ENCODE results near the gene ZNF784. TPM values are rescaled to one million over a fixed set of nuclear protein-coding genes. Genes with fewer than 3 reads are reported as not detected.

Gene ZNF784
- total RNA-seq, 3 donors from 2014 or later (not counting 1 experiment from before 2014, with no cell fraction given), result 6.4 to 7.9 (median 7.1) TPM

GRCh38 chr19:55603115-55603514, 21.3 kb downstream of the ZNF784 start:
- H3K36me3 Mint-ChIP-seq, result no peaks in the 10 kb centered on the region
- no peaks in the 10 kb centered on the region for H3K27me3 Mint-ChIP-seq (ENCODE audit: low read depth in 2 of 2)
- intact Hi-C loops (cut with micrococcal nuclease), result no loop called here
- Histone ChIP-seq H3K27ac (ENCODE audit: low read length) (no peak overlapping the region), H3K27me3 (ENCODE audit: control insufficient read depth, insufficient read depth, low read length) (no peaks in the 10 kb centered on the region), H3K4me3 (ENCODE audit: low read length) (no peak overlapping the region), H3K36me3 (ENCODE audit: control insufficient read depth, insufficient read depth, low read length) (no peaks in the 10 kb centered on the region), H3K9me3 (ENCODE audit: control insufficient read depth, insufficient read depth, low read length) (no peaks in the 10 kb centered on the region), H3K4me1 (ENCODE audit: control insufficient read depth, insufficient read depth, low read length) (peaks cover 43% of the 10 kb centered on the region)
- TF ChIP-seq CTCF (IDR thresholded peaks at IDR 0.05), result no peak
- no peaks in the 10 kb centered on the region for H3K9me3 Mint-ChIP-seq
- 96% methylated on average over 21 of the region's 21 CpGs for WGBS (ENCODE audit: insufficient coverage)
- peaks cover 53 to 68% of the 10 kb centered on the region in 2 donors for H3K4me1 Mint-ChIP-seq
- DNase-seq (no peak), ATAC-seq (no peak)
- peak overlapping the region; percentile 29 to 95 for H3K27ac Mint-ChIP-seq
- peak overlapping the region; percentile 71 for H3K4me3 Mint-ChIP-seq

GRCh38 chr19:55602104-55603001, 22.0 kb downstream of the ZNF784 start:
- peak overlapping the region in 1 of 2 donors; percentile 99 for H3K27ac Mint-ChIP-seq
- H3K36me3 Mint-ChIP-seq, result no peaks in the 10 kb centered on the region
- intact Hi-C loops (cut with micrococcal nuclease), result no loop called here
- TF ChIP-seq CTCF (IDR thresholded peaks at IDR 0.05), result no peak
- H3K27me3 Mint-ChIP-seq (ENCODE audit: low read depth in 2 of 2), result no peaks in the 10 kb centered on the region
- peaks cover 43% of the 10 kb centered on the region for H3K4me1 ChIP-seq (ENCODE audit: control insufficient read depth, insufficient read depth, low read length)
- H3K4me3 ChIP-seq (ENCODE audit: low read length), result no peak overlapping the region
- no peaks in the 10 kb centered on the region for H3K27me3 ChIP-seq (ENCODE audit: control insufficient read depth, insufficient read depth, low read length)
- no peak for DNase-seq
- no peaks in the 10 kb centered on the region for H3K9me3 ChIP-seq (ENCODE audit: control insufficient read depth, insufficient read depth, low read length)
- no peaks in the 10 kb centered on the region for H3K36me3 ChIP-seq (ENCODE audit: control insufficient read depth, insufficient read depth, low read length)
- no peak overlapping the region for H3K27ac ChIP-seq (ENCODE audit: low read length)
- ATAC-seq, result no peak
- H3K4me1 Mint-ChIP-seq, result peaks cover 46 to 63% of the 10 kb centered on the region in 2 donors
- 97% methylated on average over 60 of the region's 60 CpGs for WGBS (ENCODE audit: insufficient coverage)
- H3K9me3 Mint-ChIP-seq, result no peaks in the 10 kb centered on the region
- peak overlapping the region; percentile 47 for H3K4me3 Mint-ChIP-seq

GRCh38 chr19:55601084-55601483, 23.3 kb downstream of the ZNF784 start:
- WGBS (ENCODE audit: insufficient coverage), result 82% methylated on average over 4 of the region's 4 CpGs
- Mint-ChIP-seq H3K36me3 (no peaks in the 10 kb centered on the region), H3K4me1 (peaks cover 34 to 50% of the 10 kb centered on the region in 2 donors), H3K9me3 (no peaks in the 10 kb centered on the region), H3K27me3 (ENCODE audit: low read depth in 2 of 2) (no peaks in the 10 kb centered on the region), H3K4me3 (peak overlapping the region; percentile 96), H3K27ac (peak overlapping the region; percentile 86 to 99)
- peak overlapping the region; percentile 48 for H3K4me3 ChIP-seq (ENCODE audit: low read length)
- ATAC-seq, result no peak
- TF ChIP-seq CTCF (IDR thresholded peaks at IDR 0.05), result no peak
- peaks cover 34% of the 10 kb centered on the region for H3K4me1 ChIP-seq (ENCODE audit: control insufficient read depth, insufficient read depth, low read length)
- intact Hi-C loops (cut with micrococcal nuclease), result no loop called here
- no peaks in the 10 kb centered on the region for H3K27me3 ChIP-seq (ENCODE audit: control insufficient read depth, insufficient read depth, low read length)
- peaks cover 4% of the 10 kb centered on the region for H3K36me3 ChIP-seq (ENCODE audit: control insufficient read depth, insufficient read depth, low read length)
- DNase-seq, result no peak
- no peaks in the 10 kb centered on the region for H3K9me3 ChIP-seq (ENCODE audit: control insufficient read depth, insufficient read depth, low read length)
- H3K27ac ChIP-seq (ENCODE audit: low read length), result peak overlapping the region; percentile 57

Measured in natural killer cell (primary cell).